HEK293T (cell line): Measurements from ENCODE around the gene QSOX1.

ENCODE experiments used
- CTCF ChIA-PET: fragments of 350-600 bp; formaldehyde crosslinking; extraction: SDS; loops from one replicate; lab custom pipeline; 2021; ENCODE audit warnings: antibody characterized with exemption, inconsistent platforms; lab: Yijun Ruan, JAX
- POLR2A ChIA-PET: fragments of 350-600 bp; formaldehyde crosslinking; extraction: SDS; loops from one replicate; lab custom pipeline; 2020; ENCODE audit warnings: antibody characterized with exemption, inconsistent platforms; lab: Yijun Ruan, JAX
- DNase-seq: peaks from one replicate; pipeline ENCODE4 v3.0.0; 2012; ENCODE audit warnings: mixed read lengths; ENCODE audit errors: extremely low spot score
- ARNT ChIP-seq: fragments of 450-650 bp; IDR thresholded peaks from 2 replicates; pipeline ENCODE4 v1.6.1; 2017; ENCODE audit warnings: mild to moderate bottlenecking
- BHLHE40 ChIP-seq: fragments of 450-650 bp; IDR thresholded peaks from 2 replicates; pipeline ENCODE4 v1.6.1; 2016; ENCODE audit warnings: mild to moderate bottlenecking, moderate library complexity, borderline replicate concordance
- CTBP1 ChIP-seq: fragments of 450-650 bp; IDR thresholded peaks from 2 replicates; pipeline ENCODE4 v1.6.1; 2016; ENCODE audit warnings: borderline replicate concordance
- ELF4 ChIP-seq: fragments of 450-650 bp; IDR thresholded peaks from 2 replicates; pipeline ENCODE4 v1.6.1; 2017; ENCODE audit warnings: antibody characterized with exemption
- FOXA1 ChIP-seq: fragments of 450-650 bp; IDR thresholded peaks from 2 replicates; pipeline ENCODE4 v1.6.1; 2016; ENCODE audit warnings: mild to moderate bottlenecking
- FOXK2 ChIP-seq: fragments of 450-650 bp; IDR thresholded peaks from 2 replicates; pipeline ENCODE4 v1.6.1; 2016; ENCODE audit warnings: mild to moderate bottlenecking
- FOXM1 ChIP-seq: fragments of 450-650 bp; IDR thresholded peaks from 2 replicates; pipeline ENCODE4 v1.6.1; 2017; ENCODE audit warnings: mild to moderate bottlenecking, borderline replicate concordance
- HDGF ChIP-seq: fragments of 450-650 bp; IDR thresholded peaks from 2 replicates; pipeline ENCODE4 v1.6.1; 2017; ENCODE audit warnings: antibody characterized with exemption, borderline replicate concordance
- L3MBTL2 ChIP-seq: fragments of 450-650 bp; conservative IDR thresholded peaks from 2 replicates; pipeline ENCODE4 v1.6.1; 2016; ENCODE audit warnings: mild to moderate bottlenecking
- LEF1 ChIP-seq: fragments of 450-650 bp; IDR thresholded peaks from 2 replicates; pipeline ENCODE4 v1.6.1; 2017; ENCODE audit warnings: mild to moderate bottlenecking, borderline replicate concordance
- NFRKB ChIP-seq: fragments of 450-650 bp; IDR thresholded peaks from 2 replicates; pipeline ENCODE4 v1.6.1; 2016; ENCODE audit warnings: mild to moderate bottlenecking, moderate library complexity
- SP1 ChIP-seq: fragments of 450-650 bp; IDR thresholded peaks from 2 replicates; pipeline ENCODE4 v1.6.1; 2017
- SUZ12 ChIP-seq: fragments of 450-650 bp; IDR thresholded peaks from 2 replicates; pipeline ENCODE4 v1.6.1; 2016; ENCODE audit warnings: mild to moderate bottlenecking
- TARDBP ChIP-seq: fragments of 450-650 bp; IDR thresholded peaks from 2 replicates; pipeline ENCODE4 v1.6.1; 2016
- ZNF384 ChIP-seq: fragments of 450-650 bp; IDR thresholded peaks from 2 replicates; pipeline ENCODE4 v1.6.1; 2016
- TF ChIP-seq, protein P1 (sequence below): fragments of 450-650 bp; IDR thresholded peaks from 2 replicates; pipeline ENCODE4 v1.6.1; 2016

QSOX1 gene

DNA sequence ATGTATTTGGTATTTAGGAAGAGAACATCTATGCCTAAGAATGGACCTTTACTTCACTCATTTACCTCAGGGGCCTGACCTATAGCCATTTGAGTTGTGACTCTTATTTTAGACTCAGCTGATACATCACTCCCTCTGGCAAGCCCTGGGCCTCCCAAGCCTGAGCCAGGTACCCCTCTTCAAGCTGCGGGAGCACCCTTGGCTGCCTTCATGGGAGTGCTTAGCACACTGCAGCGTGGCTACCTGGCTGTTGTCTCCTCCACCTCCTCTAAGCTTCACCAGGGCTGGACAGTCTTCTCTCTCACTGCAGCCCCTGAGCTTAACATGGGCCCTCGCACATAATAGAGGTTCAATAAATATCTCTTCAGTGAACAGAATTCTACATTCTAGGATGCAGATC lies 51.9 kb downstream of the QSOX1 start:
- ChIA-PET CTCF (no interaction called here), POLR2A (no interaction called here)
- TF ChIP-seq CTBP1 (no peak), ZNF384 (no peak), NFRKB (no peak), BHLHE40 (no peak), LEF1 (no peak), SP1 (no peak), FOXM1 (no peak), TARDBP (no peak), SUZ12 (no peak), ELF4 (no peak), FOXK2 (no peak), L3MBTL2 (no peak), HDGF (no peak), ARNT (no peak)
- TF ChIP-seq, protein P1, sequence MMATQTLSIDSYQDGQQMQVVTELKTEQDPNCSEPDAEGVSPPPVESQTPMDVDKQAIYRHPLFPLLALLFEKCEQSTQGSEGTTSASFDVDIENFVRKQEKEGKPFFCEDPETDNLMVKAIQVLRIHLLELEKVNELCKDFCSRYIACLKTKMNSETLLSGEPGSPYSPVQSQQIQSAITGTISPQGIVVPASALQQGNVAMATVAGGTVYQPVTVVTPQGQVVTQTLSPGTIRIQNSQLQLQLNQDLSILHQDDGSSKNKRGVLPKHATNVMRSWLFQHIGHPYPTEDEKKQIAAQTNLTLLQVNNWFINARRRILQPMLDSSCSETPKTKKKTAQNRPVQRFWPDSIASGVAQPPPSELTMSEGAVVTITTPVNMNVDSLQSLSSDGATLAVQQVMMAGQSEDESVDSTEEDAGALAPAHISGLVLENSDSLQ: no peak
- DNase-seq: no peak

DNA sequence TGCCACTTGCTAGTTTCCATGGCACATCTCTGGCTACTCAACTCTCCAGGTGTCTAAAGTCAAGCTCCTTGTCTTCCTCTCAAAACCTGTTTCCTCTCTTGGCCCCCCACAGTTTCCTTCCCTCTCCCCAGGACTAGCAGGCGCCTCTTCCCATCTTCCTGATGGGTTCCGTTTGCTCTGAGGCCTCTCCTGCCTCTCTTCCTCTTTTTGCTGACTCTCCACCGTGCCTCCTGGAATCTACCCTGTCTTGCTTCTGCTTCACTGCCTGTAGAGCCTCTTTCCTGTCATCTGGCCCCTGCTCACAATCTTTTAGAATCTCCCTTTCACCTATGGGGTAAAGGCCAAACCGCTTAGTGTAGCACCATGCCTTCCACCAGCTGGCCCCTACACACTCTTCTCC lies 53.6 kb downstream of the QSOX1 start:
- ChIA-PET CTCF (no interaction called here), POLR2A (no interaction called here)
- no peak for DNase-seq
- no peak for TF ChIP-seq FOXK2
- no peak for TF ChIP-seq ELF4

DNA sequence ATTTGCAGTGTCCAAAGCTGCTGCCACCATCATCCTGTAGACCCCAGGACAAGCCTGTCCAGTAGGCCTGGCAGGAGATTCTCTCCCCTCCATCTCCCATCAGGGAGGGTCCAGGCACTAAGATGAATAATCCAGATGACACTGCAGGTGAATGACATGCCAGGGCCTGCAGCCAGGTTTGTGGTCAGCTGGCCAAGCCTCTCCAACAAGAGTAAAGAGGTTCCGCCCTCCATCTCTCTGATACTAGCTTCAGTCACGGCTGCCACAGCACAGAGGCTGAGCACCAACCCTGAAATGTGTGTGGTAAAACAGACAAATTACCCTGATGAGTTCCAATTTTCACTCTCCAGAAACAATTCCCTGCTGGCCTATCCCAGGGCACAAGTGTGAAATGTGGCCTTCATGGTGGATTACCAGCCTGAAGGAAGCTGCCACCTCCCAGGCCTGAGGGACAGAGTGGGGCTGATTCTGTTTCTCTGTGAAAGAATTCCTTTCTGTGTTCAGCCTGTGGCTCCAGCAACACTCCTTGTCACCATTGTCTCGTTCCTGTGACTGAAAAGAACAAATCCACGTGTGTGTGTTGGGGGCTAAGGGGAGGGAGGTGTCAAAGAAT lies 55.4 kb downstream of the QSOX1 start:
- TF ChIP-seq HDGF (no peak), SUZ12 (no peak), LEF1 (no peak), ZNF384 (no peak), TARDBP (no peak), FOXA1 (no peak), ARNT (no peak), SP1 (no peak), FOXK2 (no peak), BHLHE40 (no peak), NFRKB (no peak), CTBP1 (no peak), ELF4 (no peak), FOXM1 (no peak), L3MBTL2 (no peak)
- TF ChIP-seq, protein P1: no peak
- no peak for DNase-seq
- ChIA-PET POLR2A (interaction anchor here (1.2 kb wide), 1 partner anchor 20 kb away, joined by 3 read pairs; the partner anchor contains the start of gene LHX4), CTCF (no interaction called here)

DNA sequence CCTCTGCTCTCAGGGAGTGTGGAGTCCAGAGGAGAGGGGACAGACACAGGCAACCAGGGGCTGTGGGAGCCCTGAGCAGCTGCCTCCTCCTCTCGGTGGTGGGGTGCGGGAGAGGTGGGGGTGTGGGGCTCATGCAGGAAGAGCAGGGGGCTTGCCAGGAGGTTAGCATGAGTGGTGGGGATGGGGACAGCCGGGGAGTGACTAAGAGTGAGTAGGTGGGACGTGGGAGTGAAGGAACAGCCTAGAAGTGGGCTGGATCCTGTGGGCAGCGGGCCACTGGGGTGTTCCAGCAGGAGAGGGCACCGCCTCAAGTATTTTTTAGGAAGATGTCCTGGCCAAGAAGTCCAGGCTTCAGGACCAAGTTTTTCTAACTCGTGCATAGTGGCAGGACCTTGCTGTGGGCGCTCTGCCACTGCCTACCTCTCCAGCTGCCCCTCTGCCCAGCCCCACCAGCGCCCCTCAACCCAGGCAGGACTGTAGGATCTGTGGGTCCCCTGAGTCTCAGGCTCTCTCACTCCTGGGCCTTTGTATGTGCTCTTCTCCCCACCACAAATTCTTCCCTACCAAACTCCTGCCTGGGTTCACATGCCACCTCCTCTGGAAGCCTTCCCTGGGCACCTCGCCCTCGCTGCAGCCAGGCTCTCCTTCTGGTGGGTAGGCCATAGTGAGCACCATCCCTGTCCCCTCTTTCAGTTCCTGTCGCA lies 56.6 kb downstream of the QSOX1 start:
- TF ChIP-seq FOXA1: no peak
- TF ChIP-seq, protein P1: no peak
- TF ChIP-seq NFRKB: no peak
- TF ChIP-seq CTBP1: no peak
- no peak for TF ChIP-seq BHLHE40
- TF ChIP-seq ARNT: no peak
- no peak for TF ChIP-seq FOXK2
- TF ChIP-seq ELF4: no peak
- no peak for TF ChIP-seq ZNF384
- no peak for TF ChIP-seq FOXM1
- CTCF ChIA-PET: no interaction called here
- no peak for DNase-seq
- POLR2A ChIA-PET: no interaction called here

DNA sequence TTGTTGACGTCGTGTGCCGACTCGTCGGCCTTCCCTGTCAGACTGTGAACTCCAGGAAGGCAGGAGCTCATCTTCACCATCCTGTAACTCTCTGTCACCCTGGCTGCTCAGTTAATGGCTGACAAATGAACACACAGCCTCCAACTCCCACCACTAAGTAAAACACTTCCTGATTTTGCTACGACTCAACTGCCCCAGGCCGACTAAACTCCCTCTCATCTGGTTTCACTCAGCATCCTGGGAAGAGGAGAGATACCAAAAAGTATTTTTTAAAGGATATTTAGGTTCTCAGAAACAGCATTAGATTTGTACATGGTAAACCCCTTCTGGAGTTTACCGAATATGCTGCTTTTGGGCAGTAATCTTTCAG lies 57.2 kb downstream of the QSOX1 start:
- DNase-seq: no peak
- ChIA-PET POLR2A (no interaction called here), CTCF (no interaction called here)
- TF ChIP-seq CTBP1 (no peak), ZNF384 (no peak), FOXM1 (no peak), FOXA1 (no peak), ELF4 (no peak), NFRKB (no peak), BHLHE40 (no peak), LEF1 (no peak)

DNA sequence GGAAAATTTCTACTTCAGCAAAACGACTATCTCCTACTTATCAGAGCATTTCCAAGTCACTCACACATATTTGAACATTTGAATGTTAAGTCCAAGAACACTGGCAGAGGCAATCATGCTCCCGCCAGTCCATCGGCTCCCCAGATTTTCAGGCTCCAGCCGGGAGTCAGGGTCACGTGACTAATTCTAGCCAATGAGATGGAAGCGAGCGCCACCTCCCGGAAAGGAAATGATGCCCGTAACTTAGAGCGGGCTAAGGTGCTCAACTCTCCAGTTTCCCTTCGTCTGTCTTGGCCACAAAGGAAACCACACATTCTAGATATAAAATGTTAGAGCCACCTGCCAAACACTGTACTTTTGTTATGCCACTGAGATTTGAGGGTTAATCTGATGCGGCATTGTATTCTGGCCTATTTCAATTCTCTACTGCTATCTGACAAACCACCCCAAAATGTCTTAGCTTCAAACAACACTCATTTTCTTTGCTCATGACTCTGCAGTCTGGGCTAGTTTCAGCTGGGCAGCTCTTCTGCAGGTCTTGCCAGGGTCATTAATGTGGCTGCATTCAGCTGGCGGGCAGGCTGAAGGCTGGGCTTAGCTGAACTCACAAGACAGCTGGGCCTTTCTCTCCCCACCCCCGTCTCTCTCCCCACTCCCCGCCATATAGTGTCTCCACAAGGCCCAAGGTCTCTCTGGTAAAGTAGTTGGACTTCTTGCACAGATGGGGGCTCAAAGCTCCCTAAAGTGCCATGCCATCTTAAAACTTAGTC lies 58.9 kb downstream of the QSOX1 start:
- no peak for DNase-seq
- POLR2A ChIA-PET: no interaction called here
- CTCF ChIA-PET: no interaction called here
- TF ChIP-seq LEF1: no peak
- TF ChIP-seq HDGF: no peak
- TF ChIP-seq, protein P1: no peak
- no peak for TF ChIP-seq NFRKB
- no peak for TF ChIP-seq TARDBP
- no peak for TF ChIP-seq L3MBTL2
- no peak for TF ChIP-seq ARNT
- TF ChIP-seq FOXM1: no peak
- no peak for TF ChIP-seq ZNF384
- no peak for TF ChIP-seq BHLHE40
- TF ChIP-seq FOXK2: no peak
- TF ChIP-seq ELF4: no peak
- TF ChIP-seq FOXA1: no peak
- TF ChIP-seq SP1: no peak
- TF ChIP-seq SUZ12: no peak
